ENCODE measurements around the gene PIGA.

PIGA gene, protein sequence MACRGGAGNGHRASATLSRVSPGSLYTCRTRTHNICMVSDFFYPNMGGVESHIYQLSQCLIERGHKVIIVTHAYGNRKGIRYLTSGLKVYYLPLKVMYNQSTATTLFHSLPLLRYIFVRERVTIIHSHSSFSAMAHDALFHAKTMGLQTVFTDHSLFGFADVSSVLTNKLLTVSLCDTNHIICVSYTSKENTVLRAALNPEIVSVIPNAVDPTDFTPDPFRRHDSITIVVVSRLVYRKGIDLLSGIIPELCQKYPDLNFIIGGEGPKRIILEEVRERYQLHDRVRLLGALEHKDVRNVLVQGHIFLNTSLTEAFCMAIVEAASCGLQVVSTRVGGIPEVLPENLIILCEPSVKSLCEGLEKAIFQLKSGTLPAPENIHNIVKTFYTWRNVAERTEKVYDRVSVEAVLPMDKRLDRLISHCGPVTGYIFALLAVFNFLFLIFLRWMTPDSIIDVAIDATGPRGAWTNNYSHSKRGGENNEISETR

DNA sequence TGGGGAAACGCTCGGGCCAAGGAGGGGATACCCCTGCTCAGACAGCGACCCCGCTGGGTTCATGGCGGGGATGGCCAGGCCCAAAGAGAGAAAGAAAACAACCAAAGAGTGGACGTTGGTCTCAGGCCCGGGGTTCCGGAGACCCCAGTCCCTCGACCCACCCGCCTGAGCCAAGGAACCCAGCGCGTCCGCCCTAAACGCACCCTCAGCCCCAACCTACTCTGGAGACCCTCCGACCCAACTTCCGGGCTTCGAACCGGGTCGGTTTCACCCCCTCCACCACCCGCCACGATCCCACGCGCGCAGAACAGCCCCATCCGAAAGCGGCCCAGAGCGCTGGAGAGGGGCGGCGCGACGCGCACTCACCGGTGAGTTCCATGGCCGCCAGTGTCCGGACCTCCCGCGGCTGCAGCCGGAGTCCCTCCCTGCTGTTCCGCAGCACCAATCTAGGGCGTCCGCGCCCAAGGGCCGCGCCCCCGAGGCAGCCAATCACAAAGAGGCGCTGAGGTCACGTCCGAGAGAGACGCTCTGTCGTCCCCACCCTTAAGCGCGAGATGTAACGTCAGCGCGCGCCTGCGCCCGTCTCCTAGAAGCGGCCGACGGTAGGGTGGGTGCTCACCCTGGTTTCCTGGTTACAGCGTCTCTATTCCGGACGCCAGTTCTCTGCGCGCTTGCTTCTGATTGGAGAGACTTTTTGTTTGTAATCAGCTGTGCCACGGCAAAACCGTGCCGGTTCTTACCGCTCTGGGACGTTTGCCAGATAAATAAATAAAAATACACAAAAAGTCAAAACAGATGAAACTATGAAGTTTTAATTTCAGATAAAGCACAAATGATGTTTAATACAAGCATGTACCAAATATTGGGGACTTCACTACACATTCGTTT, at the start of gene PIGA:
Gene PIGA, minus strand, starts transcription at position 389 of the 888 bp plus-strand sequence. CDS start 3,593 bp downstream, outside the sequence.
- peak; percentile 92 for DNase-seq

DNA sequence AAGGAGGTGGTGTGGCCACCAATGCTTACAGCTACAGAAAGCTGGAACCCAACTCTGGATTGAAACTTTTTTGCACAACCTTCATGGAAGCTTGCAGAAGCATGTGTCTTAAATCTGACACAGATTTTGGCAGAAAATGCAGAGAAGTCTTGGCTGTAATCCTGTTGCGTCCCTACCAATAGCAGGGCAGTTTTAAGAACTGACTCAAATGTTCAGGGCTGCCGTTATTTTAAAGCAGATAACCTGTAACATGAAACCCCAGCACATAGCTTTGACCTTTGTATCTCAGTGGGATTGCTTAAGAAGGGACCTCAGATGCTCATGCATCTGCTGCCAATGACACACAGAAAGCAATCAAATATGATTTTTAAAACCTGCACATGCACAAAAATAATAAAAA, 49.0 kb upstream of the PIGA start, which contains the start of gene VEGFD:
Gene VEGFD, minus strand, starts transcription at position 110 of the 400 bp plus-strand sequence. CDS start 467 bp downstream, outside the sequence.
- DNase-seq: no peak

DNA sequence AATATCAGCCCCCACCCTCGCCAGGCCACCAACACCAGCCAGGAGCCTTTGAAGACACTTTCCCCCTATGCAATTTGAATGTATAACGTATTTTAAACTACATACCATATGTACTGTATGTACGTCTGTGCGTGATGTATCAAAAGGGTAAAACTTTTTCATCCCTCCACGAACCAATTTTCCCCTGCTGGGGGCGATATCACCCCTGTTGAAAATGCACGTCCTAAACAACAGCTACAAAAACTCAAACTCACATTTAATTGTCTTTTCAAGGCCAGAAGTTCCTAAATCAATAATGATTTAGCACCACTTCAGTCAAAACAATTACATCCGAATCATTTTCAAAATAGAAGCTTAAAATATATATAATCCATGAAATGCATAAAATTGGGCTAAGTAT, 47.5 kb upstream of the PIGA start:
- no peak for DNase-seq

DNA sequence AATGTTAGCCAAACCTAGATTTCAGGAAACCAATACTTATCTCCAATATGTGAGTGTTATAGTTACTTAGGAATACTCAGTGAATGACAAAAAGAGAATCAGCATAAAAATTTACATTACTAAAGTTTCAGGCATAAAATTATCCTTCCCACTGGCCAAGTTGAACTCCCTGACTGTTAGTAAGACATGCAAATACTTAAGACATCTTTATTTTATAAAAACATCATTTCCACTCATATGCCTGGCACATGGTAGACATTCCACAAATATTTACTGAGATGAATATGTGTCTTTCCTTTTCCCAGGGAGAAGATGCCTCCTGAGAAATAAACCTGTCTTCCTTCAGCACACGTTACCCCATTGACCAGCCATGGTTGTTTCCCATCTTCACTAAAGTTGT, 41.6 kb upstream of the PIGA start:
- DNase-seq: no peak

DNA sequence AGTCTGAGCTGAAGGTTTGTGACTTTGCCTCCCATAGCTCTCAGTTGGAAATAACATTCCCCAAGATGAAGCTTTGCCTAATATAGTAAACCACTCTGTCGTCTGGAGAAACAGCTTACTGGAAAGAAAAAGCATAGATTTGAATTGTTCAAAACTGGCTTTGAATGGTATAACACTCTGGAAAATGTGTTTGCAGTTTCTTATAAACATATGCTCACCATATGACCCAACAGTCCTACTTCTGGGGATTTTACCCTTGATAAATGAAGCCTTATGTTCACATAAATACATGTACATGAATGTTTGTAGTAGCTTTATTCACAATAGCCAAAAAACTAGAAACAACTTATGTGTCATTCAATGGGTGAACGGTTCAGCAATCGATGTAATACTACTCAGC, 38.7 kb upstream of the PIGA start:
- no peak for DNase-seq

DNA sequence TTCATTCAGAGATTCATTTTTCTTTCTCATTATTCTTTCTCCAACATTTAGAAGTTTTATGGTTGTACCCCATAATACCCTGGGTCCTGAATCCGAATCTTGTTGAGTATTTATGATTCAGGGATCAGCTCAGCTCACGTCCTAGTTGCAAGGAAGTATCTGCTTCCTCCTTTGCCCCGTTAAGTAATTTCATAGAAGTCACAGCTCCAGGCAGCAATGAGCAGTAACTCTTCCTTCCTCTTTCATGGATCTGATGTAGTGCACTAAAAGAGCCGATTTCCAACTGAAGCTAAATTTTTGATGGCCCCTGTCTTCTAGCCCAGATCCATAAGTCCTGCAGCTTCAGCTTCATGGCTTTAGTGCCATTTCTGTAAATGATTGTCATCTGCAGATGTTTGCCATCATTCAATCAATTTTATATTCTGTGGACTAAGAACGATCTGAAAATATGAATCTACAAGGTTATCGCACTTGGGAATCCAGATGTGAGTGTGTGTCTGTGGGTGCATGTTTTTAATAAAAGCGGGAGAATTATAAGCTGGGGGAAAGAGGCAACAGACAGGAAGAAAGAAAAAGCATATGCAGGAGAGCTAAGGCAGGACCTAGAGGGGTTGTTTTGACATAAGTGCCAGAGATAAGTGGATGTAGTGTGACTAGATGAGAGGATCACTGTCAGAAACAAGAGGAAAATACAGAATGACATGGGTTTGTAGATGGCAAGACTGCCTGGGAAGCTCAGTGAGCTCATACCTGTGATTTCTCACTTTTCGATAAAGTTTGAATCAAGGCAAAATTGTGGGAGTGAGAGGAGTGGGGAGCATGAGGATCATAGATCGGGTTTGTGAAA, 31.4 kb upstream of the PIGA start:
- DNase-seq: no peak

DNA sequence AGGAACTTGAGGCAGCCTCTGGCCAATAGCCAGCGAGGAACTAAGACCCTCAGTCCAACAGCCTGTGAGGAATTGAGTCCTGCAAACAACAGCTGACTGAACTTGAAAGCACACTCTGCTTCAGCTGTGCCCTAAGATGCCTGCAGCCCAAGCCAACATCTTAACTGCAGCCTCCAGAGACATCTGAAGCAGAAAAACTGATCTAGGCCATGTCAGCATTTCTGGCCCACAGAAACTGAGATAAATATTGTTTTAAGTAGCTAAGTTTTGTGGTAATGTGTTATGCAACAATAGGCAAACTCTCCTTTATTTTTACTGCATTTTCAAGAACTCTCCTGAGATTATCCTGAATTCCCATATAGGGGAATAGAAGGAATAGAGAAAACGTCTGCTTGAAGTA, 24.4 kb upstream of the PIGA start:
- no peak for DNase-seq

DNA sequence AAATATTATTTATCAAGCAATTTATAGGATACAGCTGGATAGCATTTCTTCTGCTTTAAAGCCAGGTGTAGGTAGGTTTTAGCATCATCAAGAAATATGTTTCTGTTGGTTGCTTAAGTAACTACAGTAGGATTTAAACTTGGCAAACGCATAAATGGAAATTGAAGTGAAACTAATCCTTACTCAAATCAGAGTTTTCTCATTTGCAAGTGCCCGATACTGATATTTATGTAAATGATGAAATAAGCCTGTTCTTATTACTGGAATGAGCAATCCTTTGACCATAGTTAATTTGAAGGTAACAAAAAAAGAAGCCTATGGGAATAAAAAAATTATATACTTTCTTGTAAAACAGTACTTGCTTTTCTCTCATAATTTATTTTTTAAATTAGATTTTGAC, 23.2 kb upstream of the PIGA start:
- DNase-seq: no peak

DNA sequence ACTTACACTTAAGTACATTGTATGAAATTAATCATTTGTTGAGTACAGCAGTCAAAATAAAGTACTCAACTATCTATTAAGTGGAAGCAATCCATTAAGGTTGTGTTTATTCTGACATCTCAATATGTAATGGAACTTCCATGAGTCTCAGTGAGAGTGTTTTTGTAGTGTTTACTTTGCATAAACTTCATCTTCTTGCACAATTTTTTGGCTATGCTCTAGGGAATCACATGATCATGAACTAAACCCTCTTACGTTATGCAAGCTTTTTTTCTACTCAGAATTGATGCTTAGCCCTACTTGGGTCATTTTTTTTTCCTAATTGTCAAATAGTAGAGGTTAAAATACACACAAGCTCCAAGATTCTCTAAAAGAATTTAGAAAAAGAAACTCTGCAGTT, 21.1 kb upstream of the PIGA start:
- no peak for DNase-seq

DNA sequence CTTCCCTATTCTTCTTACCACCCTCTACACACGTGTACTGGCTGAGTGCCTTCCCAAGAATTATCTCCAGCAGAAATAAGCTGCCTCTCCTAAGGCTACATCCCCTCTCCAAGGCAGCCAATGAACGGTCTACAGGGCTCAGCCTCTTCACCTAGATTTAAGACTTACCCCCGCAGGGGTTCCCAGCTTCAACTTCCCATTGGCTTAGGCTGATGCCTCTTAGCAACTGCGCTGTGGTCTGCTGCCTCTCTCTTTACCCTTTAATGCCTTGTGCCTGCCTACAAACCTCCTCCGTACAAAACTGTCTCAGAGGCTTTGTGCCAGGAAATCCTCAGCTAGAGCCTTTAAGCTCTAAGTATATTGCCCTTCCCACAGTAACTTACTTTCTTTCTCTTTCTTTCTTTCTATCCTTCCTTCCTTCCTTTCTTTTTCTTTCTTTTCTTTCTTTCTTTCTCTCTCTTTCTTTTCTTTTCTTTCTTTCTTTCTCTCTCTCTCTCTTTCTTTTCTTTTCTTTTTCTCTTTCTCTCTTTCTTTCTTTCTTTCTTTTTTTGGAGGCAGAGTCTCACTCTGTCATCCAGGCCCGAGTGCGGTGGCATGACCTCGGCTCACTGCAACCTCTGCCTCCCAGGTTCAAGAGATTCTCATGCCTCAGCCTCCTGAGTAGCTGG, 15.1 kb upstream of the PIGA start:
- DNase-seq: no peak

DNA sequence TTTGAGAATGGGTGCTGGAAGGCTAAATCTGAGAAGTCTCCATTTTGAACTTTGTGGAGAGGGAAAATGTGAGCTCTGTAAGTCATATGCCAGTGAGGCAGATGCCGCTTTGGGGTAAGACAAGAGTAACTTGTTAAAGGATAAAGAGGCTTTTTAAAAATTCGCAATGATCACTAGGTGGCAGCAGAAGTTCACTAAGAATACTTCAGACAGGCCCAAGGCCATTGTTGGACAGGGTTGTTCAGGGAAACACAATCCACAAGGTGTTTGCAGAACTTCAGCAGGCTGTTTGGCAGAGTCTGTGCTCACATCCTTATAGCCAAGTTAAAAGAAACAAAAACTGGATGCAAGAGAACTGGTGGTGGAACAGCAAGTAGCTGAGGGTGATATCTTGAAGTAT, 13.7 kb upstream of the PIGA start:
- peak; percentile 4 for DNase-seq

DNA sequence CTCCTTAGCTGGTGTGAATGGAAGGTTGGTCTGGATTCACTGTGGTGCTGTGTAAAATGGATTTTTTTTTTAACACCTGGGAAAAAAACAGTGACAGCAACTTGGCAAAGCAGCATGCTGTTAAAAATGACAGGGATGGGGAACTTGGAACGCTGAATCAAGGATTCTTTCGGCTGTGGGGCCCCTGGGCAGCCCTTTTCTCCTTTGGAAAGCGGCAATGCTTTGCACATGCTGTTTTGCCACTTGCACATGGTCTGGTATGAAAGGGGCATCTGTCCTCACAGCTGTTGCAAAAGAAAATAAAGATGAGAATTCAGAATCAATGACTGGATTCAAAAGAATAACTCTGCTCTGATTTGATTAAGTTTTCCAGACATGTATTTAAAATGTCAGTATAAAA, 10.7 kb upstream of the PIGA start:
- DNase-seq: no peak

DNA sequence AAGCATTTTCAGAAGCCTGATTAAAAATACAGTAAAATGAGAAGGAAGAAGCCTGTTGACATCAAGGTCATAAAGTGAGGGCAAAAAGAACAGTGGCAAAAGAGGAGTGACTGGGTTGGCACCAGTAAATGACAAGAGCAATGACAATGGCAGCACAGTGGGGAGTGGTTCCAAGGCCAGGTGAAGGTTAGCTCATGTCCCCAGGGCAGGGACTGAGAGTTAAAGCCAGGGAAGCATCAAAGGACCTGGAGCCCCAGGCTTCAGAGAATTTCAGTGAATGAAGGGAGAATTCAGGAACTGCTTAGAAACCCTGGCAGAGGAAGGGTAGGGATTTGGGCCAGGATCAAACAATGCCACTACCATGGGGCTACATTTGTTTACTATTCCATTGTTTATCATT, 8.8 kb upstream of the PIGA start:
- DNase-seq: no peak

DNA sequence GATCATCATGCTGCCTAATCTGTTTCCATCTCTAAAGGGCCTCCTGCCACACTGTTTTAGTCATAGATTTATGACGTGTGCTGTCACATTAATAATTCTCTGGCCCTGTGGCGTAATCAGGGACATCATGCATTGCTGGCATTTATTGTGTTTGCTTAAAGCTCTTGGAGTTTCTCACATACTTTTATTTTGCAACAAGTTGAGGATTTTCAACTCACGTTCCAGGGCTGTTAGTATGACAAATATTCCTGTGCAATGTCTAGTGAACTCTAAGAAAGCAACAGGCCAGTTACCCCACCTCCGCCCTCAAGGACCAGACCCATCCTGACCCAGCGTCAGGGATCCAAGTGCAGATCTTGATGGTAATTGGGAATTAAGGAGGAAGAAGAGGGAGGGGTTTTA, 7.8 kb upstream of the PIGA start:
- DNase-seq: no peak

DNA sequence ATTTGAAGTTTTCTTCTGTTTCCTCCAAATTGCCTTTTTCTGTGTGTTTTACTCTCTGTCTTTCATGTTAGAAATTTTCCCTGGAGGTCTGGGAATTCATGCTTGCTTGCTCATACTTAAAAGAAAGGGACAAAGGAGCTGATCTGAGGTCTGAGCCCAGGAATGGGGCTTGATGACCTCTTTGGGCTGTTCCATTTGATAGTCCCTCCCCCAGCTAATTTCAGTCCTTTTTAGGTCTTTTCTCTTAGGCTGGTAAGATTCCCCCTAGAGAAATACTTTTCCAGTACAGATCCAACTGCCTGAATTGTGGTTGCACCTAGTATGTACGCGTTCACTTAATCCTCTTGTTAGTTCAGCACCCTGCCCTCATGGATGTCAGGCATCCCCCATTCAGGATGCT, 5.5 kb upstream of the PIGA start:
- DNase-seq: no peak

DNA sequence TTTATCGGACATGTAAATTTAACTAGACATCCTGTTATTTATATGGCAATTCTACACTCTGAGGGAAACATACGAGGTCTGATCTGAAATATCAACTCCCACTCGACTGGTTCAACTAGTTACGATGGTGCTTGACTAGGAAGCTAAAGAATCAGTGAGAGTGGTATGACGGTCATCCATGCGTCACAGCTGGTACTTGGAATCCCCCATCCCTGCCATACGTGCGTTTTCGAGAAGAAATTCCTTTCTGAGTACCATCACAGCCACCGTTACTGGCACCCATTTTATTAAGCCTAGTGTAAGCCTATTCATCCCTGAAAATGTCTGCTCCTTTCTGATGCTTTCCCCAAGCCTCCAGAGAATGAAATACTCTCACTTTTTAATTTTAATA, 695 bp upstream of the PIGA start:
- peak; percentile 50 for DNase-seq

DNA sequence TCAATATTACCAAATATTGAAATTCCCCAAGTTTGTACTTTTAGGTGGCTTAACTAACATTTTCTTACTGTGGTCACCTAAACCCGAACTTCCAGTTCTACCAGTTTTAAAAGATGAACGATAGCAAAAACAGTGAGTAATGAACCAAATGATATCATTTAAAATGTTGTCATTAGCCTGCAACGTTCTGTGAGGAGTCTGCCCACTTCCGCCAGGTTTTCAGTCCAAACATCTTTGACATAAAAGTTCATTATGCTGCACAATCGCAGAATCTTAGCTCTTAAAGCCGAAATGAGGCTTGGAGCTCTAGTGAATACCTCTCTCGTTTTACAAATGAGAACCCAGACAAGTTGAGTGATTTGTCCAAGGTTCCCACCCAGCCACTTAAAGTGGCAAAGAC, 762 bp downstream of the PIGA start:
- DNase-seq: peak; percentile 5

DNA sequence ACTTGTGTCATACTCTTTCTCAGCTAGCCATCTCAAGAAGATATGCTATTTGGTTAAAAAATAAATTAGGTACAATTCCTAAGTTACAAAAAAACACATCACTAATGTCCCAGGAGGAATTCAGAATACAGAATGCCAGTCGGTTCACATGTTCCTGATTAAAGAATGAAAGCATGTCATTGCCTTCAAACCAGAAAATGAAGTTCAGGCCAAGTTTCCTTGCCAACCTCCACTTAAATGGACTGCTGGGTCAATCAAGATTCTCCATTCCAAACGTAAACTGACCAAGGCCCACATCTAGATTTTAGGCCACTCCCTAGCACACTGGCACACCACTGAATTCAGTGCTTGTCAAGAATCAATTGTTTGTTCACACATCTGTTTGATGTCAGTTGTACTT, 6.5 kb downstream of the PIGA start:
- DNase-seq: no peak

DNA sequence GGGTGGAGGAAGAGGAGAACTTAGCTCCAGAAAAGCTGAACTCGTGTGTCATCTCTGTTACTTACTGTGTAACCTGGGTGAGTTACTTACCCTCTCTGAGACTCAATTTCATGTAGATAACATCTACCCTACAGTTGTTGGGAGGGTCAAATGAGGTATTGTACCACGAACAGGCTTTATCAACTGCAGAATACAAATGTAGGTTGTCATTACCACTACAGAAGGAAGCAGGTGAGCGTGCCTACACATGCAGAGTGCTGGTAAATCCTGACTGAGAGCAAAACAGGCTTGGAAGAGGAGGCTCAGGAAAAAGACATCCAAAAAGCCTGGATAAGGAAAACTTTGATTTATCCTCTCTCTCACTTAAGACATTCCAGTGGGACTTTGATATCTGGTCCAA, 7.2 kb downstream of the PIGA start:
- no peak for DNase-seq

DNA sequence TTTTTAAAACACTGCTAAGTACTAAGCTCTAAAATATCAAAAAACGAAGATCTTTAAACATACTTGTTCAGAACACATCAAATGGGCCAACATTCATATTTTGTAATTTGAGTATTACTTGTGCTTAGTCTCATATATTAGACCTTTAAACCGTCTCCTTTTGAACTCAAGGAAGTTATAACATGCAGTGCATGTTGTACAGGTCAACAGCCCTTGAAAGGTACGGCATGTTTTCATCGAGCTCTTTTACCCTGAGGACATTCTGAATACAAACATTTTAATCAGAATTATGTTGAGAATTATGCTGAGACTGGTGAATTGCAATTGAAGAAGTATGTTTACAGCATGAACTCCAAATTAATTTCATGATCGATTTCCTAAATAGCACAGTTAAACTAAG, 12.9 kb downstream of the PIGA start:
- no peak for DNase-seq

DNA sequence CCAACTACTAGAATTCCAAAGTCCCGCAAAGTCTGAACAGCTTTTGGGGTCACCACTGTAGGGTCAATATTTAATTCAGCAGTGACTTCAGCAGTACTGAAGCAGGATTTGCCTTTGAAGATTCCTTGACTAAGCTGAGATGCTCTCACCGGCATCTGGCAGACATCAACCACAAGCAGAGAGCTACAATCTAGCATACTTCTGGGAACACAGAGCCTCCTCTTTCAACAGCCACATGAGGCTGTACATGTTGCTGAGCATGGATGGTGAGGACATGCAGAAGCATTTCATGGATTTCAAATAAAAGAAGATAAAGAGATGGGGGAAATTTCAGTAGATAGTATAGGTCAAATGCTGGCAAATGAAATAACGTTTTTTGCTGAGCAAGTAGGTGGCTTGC, 13.3 kb downstream of the PIGA start:
- no peak for DNase-seq

DNA sequence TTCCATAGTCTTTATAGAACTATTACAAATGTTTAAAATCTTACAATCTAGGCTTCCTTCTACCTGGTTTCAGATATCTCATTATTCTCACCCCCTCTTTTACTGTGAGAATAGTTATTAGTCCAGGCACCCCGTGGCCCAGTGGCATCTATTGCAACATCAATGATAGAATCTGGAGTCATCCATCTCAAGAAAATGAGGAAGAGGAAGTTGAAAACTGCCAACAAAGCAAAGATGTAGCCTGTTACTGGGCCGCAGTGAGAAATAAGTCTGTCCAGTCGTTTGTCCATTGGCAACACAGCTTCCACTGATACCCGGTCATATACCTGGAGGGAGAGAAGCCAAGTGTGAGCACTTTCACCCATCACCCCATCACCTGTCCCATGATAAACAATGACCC, 13.9 kb downstream of the PIGA start:
- DNase-seq: no peak

Measured in activated CD4-positive, alpha-beta T cell treated with anti-CD3 and anti-CD28 coated beads for 48 hours (primary cell).